HL-60 (cell line): ENCODE measurements around the gene TIMM44.

Experiments used
- DNase-seq, 2 experiments: peaks; one replicate each; pipeline ENCODE4 v3.0.0-alpha.2; 2010 to 2020; ENCODE audit warnings: low read depth in 1 of 2, low spot score in 1 of 2
- H3K27ac ChIP-seq: fragments of 250-450 bp; sonication (Bioruptor Pico); replicated peaks from 2 replicates; pipeline ENCODE4 v1.5.1; 2020; ENCODE audit warnings: mild to moderate bottlenecking, moderate library complexity
- H3K27me3 ChIP-seq: fragments of 250-450 bp; sonication (Bioruptor Pico); 2 replicates; pipeline ENCODE4 v1.5.1; 2021; ENCODE audit warnings: mild to moderate bottlenecking, moderate library complexity; ENCODE audit not compliant: insufficient read depth, poor library complexity, severe bottlenecking
- H3K4me3 ChIP-seq: replicated peaks from 2 replicates; pipeline ENCODE4 v1.5.1; 2011; ENCODE audit warnings: mild to moderate bottlenecking, control low read depth, low read length; ENCODE audit not compliant: insufficient read depth
- GABPA ChIP-seq: IDR thresholded peaks from 2 replicates; pipeline ENCODE4 v1.6.1; 2012; ENCODE audit warnings: low read depth
- POLR2AphosphoS5 ChIP-seq: IDR thresholded peaks from 2 replicates; pipeline ENCODE4 v1.6.1; 2012; ENCODE audit warnings: low read depth
- SPI1 ChIP-seq: IDR thresholded peaks from 2 replicates; pipeline ENCODE4 v1.6.1; 2012; ENCODE audit warnings: low read depth, mild to moderate bottlenecking, borderline replicate concordance
- TF ChIP-seq, protein P1 (sequence below): IDR thresholded peaks from 2 replicates; pipeline ENCODE4 v1.6.1; 2012; ENCODE audit warnings: low read depth; ENCODE audit not compliant: insufficient replicate concordance
- TF ChIP-seq, protein P2 (sequence below): IDR thresholded peaks from one replicate; pipeline ENCODE4 v1.5.1; 2011; ENCODE audit warnings: low read length, control low read depth, inconsistent platforms; ENCODE audit not compliant: insufficient read depth

Gene TIMM44

DNA sequence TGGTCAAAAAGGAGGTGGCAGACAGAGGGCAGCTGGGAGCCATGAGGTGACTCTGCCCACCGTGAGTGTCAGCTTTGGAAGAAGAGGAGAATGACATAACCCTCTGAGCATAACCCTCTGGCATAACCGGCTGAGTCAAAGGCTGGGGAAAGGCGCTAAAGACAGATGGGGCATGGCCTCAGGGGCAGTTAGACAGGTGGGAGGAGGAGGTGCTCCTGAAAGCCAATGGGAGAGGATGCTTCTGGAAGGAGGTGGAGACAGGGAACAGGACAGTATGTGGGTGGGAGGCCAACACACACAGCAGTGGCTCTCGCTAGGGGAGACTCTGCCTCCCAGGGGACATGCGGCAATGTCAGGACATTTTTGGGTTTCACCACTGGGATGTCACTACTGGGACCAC lies 44.8 kb upstream of the TIMM44 start:
- TF ChIP-seq, protein P1, sequence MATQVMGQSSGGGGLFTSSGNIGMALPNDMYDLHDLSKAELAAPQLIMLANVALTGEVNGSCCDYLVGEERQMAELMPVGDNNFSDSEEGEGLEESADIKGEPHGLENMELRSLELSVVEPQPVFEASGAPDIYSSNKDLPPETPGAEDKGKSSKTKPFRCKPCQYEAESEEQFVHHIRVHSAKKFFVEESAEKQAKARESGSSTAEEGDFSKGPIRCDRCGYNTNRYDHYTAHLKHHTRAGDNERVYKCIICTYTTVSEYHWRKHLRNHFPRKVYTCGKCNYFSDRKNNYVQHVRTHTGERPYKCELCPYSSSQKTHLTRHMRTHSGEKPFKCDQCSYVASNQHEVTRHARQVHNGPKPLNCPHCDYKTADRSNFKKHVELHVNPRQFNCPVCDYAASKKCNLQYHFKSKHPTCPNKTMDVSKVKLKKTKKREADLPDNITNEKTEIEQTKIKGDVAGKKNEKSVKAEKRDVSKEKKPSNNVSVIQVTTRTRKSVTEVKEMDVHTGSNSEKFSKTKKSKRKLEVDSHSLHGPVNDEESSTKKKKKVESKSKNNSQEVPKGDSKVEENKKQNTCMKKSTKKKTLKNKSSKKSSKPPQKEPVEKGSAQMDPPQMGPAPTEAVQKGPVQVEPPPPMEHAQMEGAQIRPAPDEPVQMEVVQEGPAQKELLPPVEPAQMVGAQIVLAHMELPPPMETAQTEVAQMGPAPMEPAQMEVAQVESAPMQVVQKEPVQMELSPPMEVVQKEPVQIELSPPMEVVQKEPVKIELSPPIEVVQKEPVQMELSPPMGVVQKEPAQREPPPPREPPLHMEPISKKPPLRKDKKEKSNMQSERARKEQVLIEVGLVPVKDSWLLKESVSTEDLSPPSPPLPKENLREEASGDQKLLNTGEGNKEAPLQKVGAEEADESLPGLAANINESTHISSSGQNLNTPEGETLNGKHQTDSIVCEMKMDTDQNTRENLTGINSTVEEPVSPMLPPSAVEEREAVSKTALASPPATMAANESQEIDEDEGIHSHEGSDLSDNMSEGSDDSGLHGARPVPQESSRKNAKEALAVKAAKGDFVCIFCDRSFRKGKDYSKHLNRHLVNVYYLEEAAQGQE, result no peak
- TF ChIP-seq POLR2AphosphoS5, result no peak

GRCh38 chr19:7987114-7987768 lies 43.8 kb upstream of the TIMM44 start:
- no peaks in the 10 kb centered on the region for H3K27me3 ChIP-seq
- DNase-seq, result no peak
- H3K27ac ChIP-seq, result no peak overlapping the region
- no peak overlapping the region for H3K4me3 ChIP-seq
- TF ChIP-seq SPI1 (no peak), POLR2AphosphoS5 (no peak), GABPA (no peak)
- TF ChIP-seq, protein P1, result no peak
- TF ChIP-seq, protein P2, sequence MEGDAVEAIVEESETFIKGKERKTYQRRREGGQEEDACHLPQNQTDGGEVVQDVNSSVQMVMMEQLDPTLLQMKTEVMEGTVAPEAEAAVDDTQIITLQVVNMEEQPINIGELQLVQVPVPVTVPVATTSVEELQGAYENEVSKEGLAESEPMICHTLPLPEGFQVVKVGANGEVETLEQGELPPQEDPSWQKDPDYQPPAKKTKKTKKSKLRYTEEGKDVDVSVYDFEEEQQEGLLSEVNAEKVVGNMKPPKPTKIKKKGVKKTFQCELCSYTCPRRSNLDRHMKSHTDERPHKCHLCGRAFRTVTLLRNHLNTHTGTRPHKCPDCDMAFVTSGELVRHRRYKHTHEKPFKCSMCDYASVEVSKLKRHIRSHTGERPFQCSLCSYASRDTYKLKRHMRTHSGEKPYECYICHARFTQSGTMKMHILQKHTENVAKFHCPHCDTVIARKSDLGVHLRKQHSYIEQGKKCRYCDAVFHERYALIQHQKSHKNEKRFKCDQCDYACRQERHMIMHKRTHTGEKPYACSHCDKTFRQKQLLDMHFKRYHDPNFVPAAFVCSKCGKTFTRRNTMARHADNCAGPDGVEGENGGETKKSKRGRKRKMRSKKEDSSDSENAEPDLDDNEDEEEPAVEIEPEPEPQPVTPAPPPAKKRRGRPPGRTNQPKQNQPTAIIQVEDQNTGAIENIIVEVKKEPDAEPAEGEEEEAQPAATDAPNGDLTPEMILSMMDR, result no peak

More for the DNA sequence above, 44.8 kb upstream of the TIMM44 start:
- H3K4me3 ChIP-seq, result no peak overlapping the region
- H3K27me3 ChIP-seq, result no peaks in the 10 kb centered on the region
- no peak for DNase-seq
- H3K27ac ChIP-seq, result no peak overlapping the region

DNA sequence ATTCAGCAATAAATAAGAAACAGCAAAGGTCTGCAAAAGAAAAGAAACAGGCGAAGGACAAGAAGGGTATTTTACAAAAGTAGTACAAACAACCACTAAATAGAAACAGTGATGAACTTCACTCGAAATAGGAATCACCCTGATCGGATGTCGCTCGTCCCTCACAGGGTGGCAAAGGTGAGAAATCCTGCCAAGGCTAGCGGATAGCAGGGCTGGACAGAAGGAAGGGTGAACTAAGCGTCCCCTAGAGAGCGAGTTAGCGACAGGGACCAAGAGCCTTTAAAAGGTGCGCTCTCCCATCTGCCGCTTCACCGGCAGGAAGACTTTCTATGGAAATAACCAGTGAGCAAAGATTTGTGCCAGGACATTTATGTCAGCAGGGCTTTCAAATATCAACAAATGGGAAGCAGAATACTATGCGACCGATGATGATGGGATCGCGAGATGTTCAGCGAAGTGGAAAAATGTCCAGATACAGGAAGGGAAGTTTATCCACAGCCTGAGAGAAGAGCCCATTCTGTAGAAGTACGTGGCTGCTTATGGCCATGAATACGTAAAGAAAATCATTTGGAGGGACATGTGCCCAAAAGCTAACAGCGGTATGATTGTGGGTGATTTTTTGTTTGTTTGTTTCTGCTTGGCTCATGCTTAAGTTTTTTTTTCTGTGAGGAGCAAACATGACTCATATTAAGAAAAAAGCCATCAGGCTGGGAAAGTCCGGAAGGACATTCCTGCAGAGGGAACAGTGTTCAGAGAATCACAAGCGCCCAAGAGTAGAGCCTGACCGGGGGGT lies 43.1 kb upstream of the TIMM44 start:
- no peaks in the 10 kb centered on the region for H3K27me3 ChIP-seq
- no peak overlapping the region for H3K27ac ChIP-seq
- H3K4me3 ChIP-seq, result no peak overlapping the region
- DNase-seq, result no peak
- no peak for TF ChIP-seq POLR2AphosphoS5
- TF ChIP-seq, protein P2, result no peak
- no peak for TF ChIP-seq SPI1
- no peak for TF ChIP-seq GABPA
- TF ChIP-seq, protein P1, result no peak
